ENCODE data around the gene PCDH17. TPM values are rescaled to one million over a fixed set of nuclear protein-coding genes. Genes with fewer than 3 reads are reported as not detected.

PCDH17 gene
- polyA plus RNA-seq, 4 donors: 0.22 to 1.9 (median 1.8) TPM; not detected in 1

GRCh38 chr13:57633141-57633949 is 1.8 kb downstream of the PCDH17 start:
- Histone ChIP-seq H3K36me3 (ENCODE audit: control insufficient read depth in 3 of 3, insufficient read depth in 2 of 3, low read depth in 1 of 3, low read length in 3 of 3) (no peaks in the 10 kb centered on the region), H3K27me3 (ENCODE audit: control insufficient read depth in 3 of 3, insufficient read depth in 3 of 3, low read length in 3 of 3) (peaks cover 8 to 66% (median 34%) of the 10 kb centered on the region in 3 donors), H3K9me3 (ENCODE audit: control insufficient read depth in 2 of 2, insufficient read depth in 1 of 2, low read depth in 1 of 2, low read length in 1 of 2) (peaks cover 0 to 11% of the 10 kb centered on the region in 2 donors), H3K4me1 (ENCODE audit: control insufficient read depth in 3 of 3, insufficient read depth in 2 of 3, low read depth in 1 of 3, low read length in 2 of 3) (peaks cover 0 to 14% (median 0%) of the 10 kb centered on the region in 3 donors), H3K4me3 (ENCODE audit: low read depth in 1 of 3, low read length in 3 of 3) (peak overlapping the region in 2 of 3 donors; percentile 26 to 61), H3K27ac (ENCODE audit: low read depth in 1 of 3, low read length in 2 of 3) (peak overlapping the region in 2 of 3 donors; percentile 26 to 39)
- FAIRE-seq (no peak), DNase-seq (peak in 1 of 2 donors; percentile 49)
- 9 to 30% (median 27%) methylated on average over 70 to 77 of the region's 77 CpGs for WGBS, 3 donors

GRCh38 chr13:57633950-57634838 is 2.6 kb downstream of the PCDH17 start:
- WGBS, 3 donors: 11 to 27% (median 25%) methylated on average over 78 of the region's 78 CpGs
- FAIRE-seq: no peak
- peak overlapping the region in 1 of 3 donors; percentile 39 for H3K27ac ChIP-seq (ENCODE audit: low read depth in 1 of 3, low read length in 2 of 3)
- no peaks in the 10 kb centered on the region for H3K36me3 ChIP-seq (ENCODE audit: control insufficient read depth in 3 of 3, insufficient read depth in 2 of 3, low read depth in 1 of 3, low read length in 3 of 3)
- H3K27me3 ChIP-seq (ENCODE audit: control insufficient read depth in 3 of 3, insufficient read depth in 3 of 3, low read length in 3 of 3): peaks cover 8 to 59% (median 31%) of the 10 kb centered on the region in 3 donors
- peaks cover 0 to 11% of the 10 kb centered on the region in 2 donors for H3K9me3 ChIP-seq (ENCODE audit: control insufficient read depth in 2 of 2, insufficient read depth in 1 of 2, low read depth in 1 of 2, low read length in 1 of 2)
- H3K4me1 ChIP-seq (ENCODE audit: control insufficient read depth in 3 of 3, insufficient read depth in 2 of 3, low read depth in 1 of 3, low read length in 2 of 3): peaks cover 0 to 14% (median 0%) of the 10 kb centered on the region in 3 donors
- DNase-seq: peak in 1 of 2 donors; percentile 26
- peak overlapping the region in 1 of 3 donors; percentile 61 for H3K4me3 ChIP-seq (ENCODE audit: low read depth in 1 of 3, low read length in 3 of 3)

- 9 to 18% (median 11%) methylated on average over 13 to 15 of the region's 15 CpGs for WGBS, 3 donors
Observed at GRCh38 chr13:57634839-57635165, 3.3 kb downstream of the PCDH17 start.

DNA sequence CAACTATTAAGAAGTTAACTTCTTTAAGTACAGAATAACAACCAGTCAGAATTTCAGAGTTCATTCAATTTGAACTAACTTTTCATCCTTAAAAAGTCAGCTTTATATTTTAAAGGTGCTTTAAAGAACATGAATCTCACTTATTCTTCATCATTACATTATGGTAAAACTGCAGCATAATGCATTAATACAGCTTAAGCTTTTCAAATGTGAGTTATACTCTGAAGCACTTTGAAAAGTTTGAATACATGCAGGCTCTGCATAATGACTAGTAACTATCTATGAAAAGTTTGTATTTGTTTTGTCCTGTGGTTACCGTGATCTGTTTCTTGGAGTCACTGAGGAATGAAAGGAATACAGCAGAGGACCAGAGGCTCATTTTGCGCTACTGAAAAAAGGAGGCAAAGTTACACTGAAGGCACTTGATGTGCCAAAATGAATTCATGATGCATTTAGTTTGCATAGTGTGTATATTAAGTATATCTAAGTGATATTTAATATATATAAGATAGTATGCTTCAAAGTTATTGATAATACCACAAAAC is 4.1 kb downstream of the PCDH17 start:
- Histone ChIP-seq H3K27me3 (ENCODE audit: control insufficient read depth in 3 of 3, insufficient read depth in 3 of 3, low read length in 3 of 3) (peaks cover 8 to 45% (median 27%) of the 10 kb centered on the region in 3 donors), H3K9me3 (ENCODE audit: control insufficient read depth in 2 of 2, insufficient read depth in 1 of 2, low read depth in 1 of 2, low read length in 1 of 2) (peaks cover 0 to 11% of the 10 kb centered on the region in 2 donors), H3K36me3 (ENCODE audit: control insufficient read depth in 3 of 3, insufficient read depth in 2 of 3, low read depth in 1 of 3, low read length in 3 of 3) (no peaks in the 10 kb centered on the region), H3K27ac (ENCODE audit: low read depth in 1 of 3, low read length in 2 of 3) (no peak overlapping the region), H3K4me1 (ENCODE audit: control insufficient read depth in 3 of 3, insufficient read depth in 2 of 3, low read depth in 1 of 3, low read length in 2 of 3) (peaks cover 0 to 12% (median 0%) of the 10 kb centered on the region in 3 donors), H3K4me3 (ENCODE audit: low read depth in 1 of 3, low read length in 3 of 3) (no peak overlapping the region)
- 57 to 72% (median 70%) methylated on average over 2 of the region's 2 CpGs for WGBS, 3 donors
- no peak for DNase-seq
- FAIRE-seq: no peak

More at GRCh38 chr13:57634839-57635165, 3.3 kb downstream of the PCDH17 start:
- Histone ChIP-seq H3K27me3 (ENCODE audit: control insufficient read depth in 3 of 3, insufficient read depth in 3 of 3, low read length in 3 of 3) (peaks cover 8 to 53% (median 28%) of the 10 kb centered on the region in 3 donors), H3K9me3 (ENCODE audit: control insufficient read depth in 2 of 2, insufficient read depth in 1 of 2, low read depth in 1 of 2, low read length in 1 of 2) (peaks cover 0 to 11% of the 10 kb centered on the region in 2 donors), H3K27ac (ENCODE audit: low read depth in 1 of 3, low read length in 2 of 3) (no peak overlapping the region), H3K36me3 (ENCODE audit: control insufficient read depth in 3 of 3, insufficient read depth in 2 of 3, low read depth in 1 of 3, low read length in 3 of 3) (no peaks in the 10 kb centered on the region), H3K4me1 (ENCODE audit: control insufficient read depth in 3 of 3, insufficient read depth in 2 of 3, low read depth in 1 of 3, low read length in 2 of 3) (peaks cover 0 to 14% (median 0%) of the 10 kb centered on the region in 3 donors), H3K4me3 (ENCODE audit: low read depth in 1 of 3, low read length in 3 of 3) (peak overlapping the region in 1 of 3 donors; percentile 61)
- FAIRE-seq: no peak
- no peak for DNase-seq

DNA sequence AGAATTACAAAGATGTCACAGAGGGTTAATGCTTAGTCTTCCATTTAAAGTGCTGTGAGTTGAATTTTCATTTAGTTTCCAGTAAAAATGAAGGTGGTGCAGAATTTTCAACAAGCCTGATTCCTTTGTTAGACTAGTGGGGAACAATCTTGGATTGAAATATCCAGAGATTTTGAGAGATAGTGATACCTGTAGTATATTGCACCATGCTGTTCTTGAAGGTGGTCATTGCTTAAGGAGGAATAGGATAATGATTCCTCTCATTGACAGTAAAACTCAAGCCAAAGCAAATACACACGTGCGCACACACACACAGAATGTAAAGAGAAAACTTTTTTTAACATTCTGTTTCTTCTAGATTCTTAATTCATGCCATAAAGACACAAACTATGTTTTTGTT is 5.3 kb downstream of the PCDH17 start:
- peaks cover 0 to 11% of the 10 kb centered on the region in 2 donors for H3K9me3 ChIP-seq (ENCODE audit: control insufficient read depth in 2 of 2, insufficient read depth in 1 of 2, low read depth in 1 of 2, low read length in 1 of 2)
- H3K36me3 ChIP-seq (ENCODE audit: control insufficient read depth in 3 of 3, insufficient read depth in 2 of 3, low read depth in 1 of 3, low read length in 3 of 3): no peaks in the 10 kb centered on the region
- WGBS, 3 donors: 73 to 78% (median 78%) methylated on average over 2 of the region's 2 CpGs
- H3K4me1 ChIP-seq (ENCODE audit: control insufficient read depth in 3 of 3, insufficient read depth in 2 of 3, low read depth in 1 of 3, low read length in 2 of 3): peaks cover 0 to under 1% (median 0%) of the 10 kb centered on the region in 3 donors
- DNase-seq (no peak), FAIRE-seq (no peak)
- H3K27me3 ChIP-seq (ENCODE audit: control insufficient read depth in 3 of 3, insufficient read depth in 3 of 3, low read length in 3 of 3): peaks cover 8 to 33% (median 20%) of the 10 kb centered on the region in 3 donors
- no peak overlapping the region for H3K4me3 ChIP-seq (ENCODE audit: low read depth in 1 of 3, low read length in 3 of 3)
- no peak overlapping the region for H3K27ac ChIP-seq (ENCODE audit: low read depth in 1 of 3, low read length in 2 of 3)

- no peak overlapping the region for H3K27ac ChIP-seq (ENCODE audit: low read depth in 1 of 3, low read length in 2 of 3)
- WGBS, 3 donors: 80 to 94% (median 89%) methylated on average over 1 of the region's 1 CpG
Observed at GRCh38 chr13:57637515-57637914, 6.0 kb downstream of the PCDH17 start.

DNA sequence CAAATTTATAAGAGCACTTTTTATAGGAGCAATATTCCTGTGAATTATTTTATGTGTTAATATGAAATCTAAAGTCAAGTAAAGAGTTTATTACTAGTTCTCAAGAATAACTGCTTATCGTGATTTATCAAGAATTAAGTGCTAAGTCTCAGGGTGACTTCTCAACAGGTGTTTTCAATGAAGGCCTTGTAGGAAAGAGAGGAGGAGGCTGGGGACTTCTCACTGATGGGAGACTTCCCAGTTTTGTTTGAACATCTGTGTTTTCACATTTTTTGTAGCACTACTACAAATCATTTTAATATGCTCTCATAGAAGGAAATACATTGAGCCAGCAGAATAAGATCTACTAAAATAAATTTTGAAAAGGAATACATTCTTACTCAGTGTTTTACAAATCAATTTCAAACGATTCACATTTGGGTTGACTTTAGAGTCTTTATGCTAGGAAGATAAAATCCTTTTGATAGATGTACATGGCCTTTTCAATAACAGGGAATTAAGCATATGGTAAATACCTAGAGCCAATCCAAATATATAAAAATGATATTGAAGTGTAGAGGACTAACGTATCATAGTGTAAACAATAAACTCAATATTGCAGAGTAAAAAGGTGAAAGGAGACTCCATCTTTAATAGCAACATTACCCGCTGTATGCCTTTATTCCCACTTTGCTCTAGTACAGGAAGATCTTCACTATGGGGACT is 6.8 kb downstream of the PCDH17 start:
- Histone ChIP-seq H3K4me1 (ENCODE audit: control insufficient read depth in 3 of 3, insufficient read depth in 2 of 3, low read depth in 1 of 3, low read length in 2 of 3) (no peaks in the 10 kb centered on the region), H3K27me3 (ENCODE audit: control insufficient read depth in 3 of 3, insufficient read depth in 3 of 3, low read length in 3 of 3) (peaks cover 4 to 18% (median 10%) of the 10 kb centered on the region in 3 donors), H3K9me3 (ENCODE audit: control insufficient read depth in 2 of 2, insufficient read depth in 1 of 2, low read depth in 1 of 2, low read length in 1 of 2) (peaks cover 0 to 5% of the 10 kb centered on the region in 2 donors), H3K27ac (ENCODE audit: low read depth in 1 of 3, low read length in 2 of 3) (no peak overlapping the region), H3K4me3 (ENCODE audit: low read depth in 1 of 3, low read length in 3 of 3) (no peak overlapping the region), H3K36me3 (ENCODE audit: control insufficient read depth in 3 of 3, insufficient read depth in 2 of 3, low read depth in 1 of 3, low read length in 3 of 3) (no peaks in the 10 kb centered on the region)
- DNase-seq (no peak), FAIRE-seq (no peak)
- WGBS, 3 donors: 64 to 67% (median 64%) methylated on average over 4 of the region's 4 CpGs

More at GRCh38 chr13:57637515-57637914, 6.0 kb downstream of the PCDH17 start:
- H3K36me3 ChIP-seq (ENCODE audit: control insufficient read depth in 3 of 3, insufficient read depth in 2 of 3, low read depth in 1 of 3, low read length in 3 of 3): no peaks in the 10 kb centered on the region
- H3K4me3 ChIP-seq (ENCODE audit: low read depth in 1 of 3, low read length in 3 of 3): no peak overlapping the region
- H3K27me3 ChIP-seq (ENCODE audit: control insufficient read depth in 3 of 3, insufficient read depth in 3 of 3, low read length in 3 of 3): peaks cover 8 to 26% (median 17%) of the 10 kb centered on the region in 3 donors
- DNase-seq: no peak
- H3K4me1 ChIP-seq (ENCODE audit: control insufficient read depth in 3 of 3, insufficient read depth in 2 of 3, low read depth in 1 of 3, low read length in 2 of 3): no peaks in the 10 kb centered on the region
- H3K9me3 ChIP-seq (ENCODE audit: control insufficient read depth in 2 of 2, insufficient read depth in 1 of 2, low read depth in 1 of 2, low read length in 1 of 2): peaks cover 0 to 11% of the 10 kb centered on the region in 2 donors
- no peak for FAIRE-seq

All from small intestine (tissue), 7 donors.